Amniotic epithelial cell (primary cell): ENCODE results near the gene TAMM41.
"Not testable (repeated sequence)": the region's sequence is repeated elsewhere in the genome, so short reads cannot be mapped to it uniquely, and the experiment has no call there.

Source experiments
- DNase-seq: peaks from one replicate; pipeline ENCODE4 v3.0.0-alpha.2; 2010; ENCODE audit warnings: low read depth

Gene TAMM41

GRCh38 chr3:11764931-11765363, 81.7 kb downstream of the TAMM41 start:
- peak; percentile 95 for DNase-seq

- no peak for DNase-seq
Measured at GRCh38 chr3:11759996-11760395, 86.7 kb downstream of the TAMM41 start.

- no peak for DNase-seq
Measured at GRCh38 chr3:11757929-11758328, 88.8 kb downstream of the TAMM41 start.

- DNase-seq, result peak; percentile 81
Measured at GRCh38 chr3:11757441-11757875, 89.2 kb downstream of the TAMM41 start.

GRCh38 chr3:11755276-11755675, 91.4 kb downstream of the TAMM41 start:
- DNase-seq, result peak; percentile 74

- DNase-seq, result not testable (repeated sequence)
Measured at GRCh38 chr3:11752254-11752653, 94.4 kb downstream of the TAMM41 start.

- not testable (repeated sequence) for DNase-seq
Measured at GRCh38 chr3:11748306-11748705, 98.4 kb downstream of the TAMM41 start.
